T47D (cell line): ENCODE results near the gene IRAK3.
A peak's percentile ranks its signal among the peaks of the same experiment; 100 is the strongest.

Experiments
- DNase-seq, 2 experiments: peaks; one replicate each; pipeline versions ENCODE4 v3.0.0 to v3.0.0-alpha.2; 2011 to 2012; ENCODE audit warnings: low read depth in 1 of 2, low spot score in 1 of 2
- JUND ChIP-seq: IDR thresholded peaks from 2 replicates; pipeline ENCODE4 v1.6.1; 2012; ENCODE audit warnings: low read depth
- in situ Hi-C: cut with HindIII; loops from 2 replicates; pipeline ENCODE4 v1.10.0; 2016; ENCODE audit warnings: low sequenced_read_pairs, low pct_unique_long_range_greater_than_20kb

The IRAK3 gene

GRCh38 chr12:66237505-66238175 is 48.6 kb downstream of the IRAK3 start:
- DNase-seq = peak; percentile 75 to 96
- TF ChIP-seq JUND = peak; percentile 68
- in situ Hi-C loops = no loop called here

GRCh38 chr12:66239295-66239694 is 50.3 kb downstream of the IRAK3 start:
- DNase-seq = no peak
- TF ChIP-seq JUND = no peak
- in situ Hi-C loops = no loop called here

GRCh38 chr12:66240096-66240820 is 51.2 kb downstream of the IRAK3 start:
- in situ Hi-C loops = no loop called here
- no peak for DNase-seq
- no peak for TF ChIP-seq JUND

- in situ Hi-C loops = no loop called here
- no peak for TF ChIP-seq JUND
- DNase-seq = no peak
Measured at GRCh38 chr12:66241061-66242043, 52.3 kb downstream of the IRAK3 start.

- DNase-seq = no peak
- TF ChIP-seq JUND = no peak
- in situ Hi-C loops = no loop called here
Measured at GRCh38 chr12:66242311-66242710, 53.3 kb downstream of the IRAK3 start.

GRCh38 chr12:66243911-66244310 is 54.9 kb downstream of the IRAK3 start:
- no peak for DNase-seq
- in situ Hi-C loops = no loop called here
- TF ChIP-seq JUND = no peak

- no peak for DNase-seq
- no peak for TF ChIP-seq JUND
- in situ Hi-C loops = no loop called here
Measured at GRCh38 chr12:66244446-66244845, 55.4 kb downstream of the IRAK3 start.

GRCh38 chr12:66247741-66248140 is 58.7 kb downstream of the IRAK3 start:
- TF ChIP-seq JUND = no peak
- no peak for DNase-seq
- in situ Hi-C loops = no loop called here

- TF ChIP-seq JUND = no peak
- no peak for DNase-seq
- in situ Hi-C loops = no loop called here
Measured at GRCh38 chr12:66251049-66251448, 62.0 kb downstream of the IRAK3 start.

GRCh38 chr12:66252771-66253170 is 63.8 kb downstream of the IRAK3 start:
- in situ Hi-C loops = no loop called here
- no peak for TF ChIP-seq JUND
- no peak for DNase-seq

GRCh38 chr12:66255737-66256136 is 66.7 kb downstream of the IRAK3 start:
- no peak for TF ChIP-seq JUND
- in situ Hi-C loops = no loop called here
- no peak for DNase-seq

GRCh38 chr12:66258011-66258410 is 69.0 kb downstream of the IRAK3 start:
- in situ Hi-C loops = no loop called here
- no peak for TF ChIP-seq JUND
- DNase-seq = no peak

GRCh38 chr12:66262737-66263136 is 73.7 kb downstream of the IRAK3 start:
- in situ Hi-C loops = no loop called here
- DNase-seq = no peak
- TF ChIP-seq JUND = no peak
